HUES6 (cell line): Measurements from ENCODE around the gene NUP98.

ENCODE experiments used
- H3K27ac ChIP-seq: 2 replicates; pipeline ENCODE4 v1.7.0; 2013; ENCODE audit warnings: low read depth, mild to moderate bottlenecking, low read length, inconsistent platforms
- H3K27me3 ChIP-seq: 2 replicates; pipeline ENCODE4 v1.6.1; 2013; ENCODE audit warnings: low read length; ENCODE audit not compliant: control insufficient read depth, insufficient read depth
- H3K36me3 ChIP-seq: 2 replicates; pipeline ENCODE4 v1.6.1; 2013; ENCODE audit warnings: low read length; ENCODE audit not compliant: control insufficient read depth, insufficient read depth
- H3K4me1 ChIP-seq: 2 replicates; pipeline ENCODE4 v1.6.1; 2013; ENCODE audit warnings: low read length; ENCODE audit not compliant: control insufficient read depth, insufficient read depth
- H3K4me3 ChIP-seq: 2 replicates; pipeline ENCODE4 v1.5.1; 2013; ENCODE audit warnings: low read depth, low read length
- H3K9ac ChIP-seq: one replicate; pipeline ENCODE4 v1.6.1; 2013; ENCODE audit warnings: mild to moderate bottlenecking, low read length
- H3K9me3 ChIP-seq: 2 replicates; pipeline ENCODE4 v1.6.1; 2013; ENCODE audit warnings: low read depth, low read length; ENCODE audit not compliant: control insufficient read depth, insufficient read depth

NUP98 gene

GRCh38 chr11:3637201-3637600 is 160.2 kb downstream of the NUP98 start:
- H3K36me3 ChIP-seq: no peaks in the 10 kb centered on the region

GRCh38 chr11:3635641-3636375 is 161.5 kb downstream of the NUP98 start:
- Histone ChIP-seq H3K27ac (no peak overlapping the region), H3K36me3 (no peaks in the 10 kb centered on the region), H3K27me3 (no peaks in the 10 kb centered on the region), H3K9me3 (no peaks in the 10 kb centered on the region), H3K4me1 (no peaks in the 10 kb centered on the region), H3K4me3 (no peak overlapping the region), H3K9ac (no peak overlapping the region)

More at GRCh38 chr11:3637201-3637600, 160.2 kb downstream of the NUP98 start:
- no peaks in the 10 kb centered on the region for H3K9me3 ChIP-seq
- H3K4me1 ChIP-seq: peaks cover 8% of the 10 kb centered on the region; the same call in 1 of the 2 replicates
- H3K27me3 ChIP-seq: peaks cover 7% of the 10 kb centered on the region; the same call in 1 of the 2 replicates
- no peak overlapping the region for H3K9ac ChIP-seq
- H3K4me3 ChIP-seq: no peak overlapping the region
- H3K27ac ChIP-seq: no peak overlapping the region

- H3K9me3 ChIP-seq: no peaks in the 10 kb centered on the region
- no peak overlapping the region for H3K4me3 ChIP-seq
- no peaks in the 10 kb centered on the region for H3K36me3 ChIP-seq
- H3K9ac ChIP-seq: no peak overlapping the region
- H3K27me3 ChIP-seq: no peaks in the 10 kb centered on the region
- H3K27ac ChIP-seq: no peak overlapping the region
- no peaks in the 10 kb centered on the region for H3K4me1 ChIP-seq
Observed at GRCh38 chr11:3632070-3632660, 165.2 kb downstream of the NUP98 start.

GRCh38 chr11:3631331-3631730 is 166.0 kb downstream of the NUP98 start:
- Histone ChIP-seq H3K9ac (no peak overlapping the region), H3K4me3 (no peak overlapping the region), H3K27ac (no peak overlapping the region), H3K36me3 (no peaks in the 10 kb centered on the region), H3K4me1 (no peaks in the 10 kb centered on the region), H3K27me3 (no peaks in the 10 kb centered on the region), H3K9me3 (no peaks in the 10 kb centered on the region)

- H3K4me3 ChIP-seq: no peak overlapping the region
- no peaks in the 10 kb centered on the region for H3K4me1 ChIP-seq
- no peaks in the 10 kb centered on the region for H3K9me3 ChIP-seq
- H3K9ac ChIP-seq: no peak overlapping the region
- H3K36me3 ChIP-seq: no peaks in the 10 kb centered on the region
- H3K27ac ChIP-seq: no peak overlapping the region
- H3K27me3 ChIP-seq: no peaks in the 10 kb centered on the region
Observed at GRCh38 chr11:3627291-3627690, 170.1 kb downstream of the NUP98 start.

- H3K27ac ChIP-seq: no peak overlapping the region
- no peaks in the 10 kb centered on the region for H3K27me3 ChIP-seq
- H3K9ac ChIP-seq: no peak overlapping the region
- H3K4me1 ChIP-seq: no peaks in the 10 kb centered on the region
- H3K4me3 ChIP-seq: no peak overlapping the region
- H3K36me3 ChIP-seq: no peaks in the 10 kb centered on the region
- H3K9me3 ChIP-seq: no peaks in the 10 kb centered on the region
Observed at GRCh38 chr11:3626250-3626960, 170.9 kb downstream of the NUP98 start.
